ENCODE measurements around the gene TBXAS1.

TBXAS1 gene

DNA sequence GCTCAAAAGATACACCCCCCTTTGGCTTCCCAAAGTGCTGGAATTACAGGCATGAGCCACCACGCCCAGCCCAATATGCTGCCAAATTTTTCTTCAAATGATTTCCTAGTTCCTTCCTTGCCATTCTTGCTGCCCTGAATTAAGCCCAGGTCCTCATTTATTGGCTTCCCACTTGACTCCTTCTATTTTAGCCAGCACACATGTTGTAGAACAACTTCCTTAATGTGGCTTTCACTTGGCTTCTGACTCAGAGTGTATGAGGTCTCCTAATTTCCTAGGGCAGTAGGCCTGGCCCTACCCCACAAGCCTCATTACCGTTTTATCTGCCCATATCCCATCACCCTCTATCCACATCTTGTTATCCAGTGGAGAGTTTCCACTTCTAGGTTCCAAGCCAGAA lies 29.5 kb upstream of the TBXAS1 start:
- peaks cover 0 to 26% (median 15%) of the 10 kb centered on the region in 10 experiments; a peak in 14 of 20 replicates for H3K4me1 ChIP-seq
- no peak overlapping the region; a peak in 1 of 22 replicates for H3K27ac ChIP-seq
- peaks cover 0 to 22% (median 8%) of the 10 kb centered on the region in 11 experiments; a peak in 7 of 22 replicates for H3K36me3 ChIP-seq
- no peak overlapping the region for H3K4me3 ChIP-seq
- H3K9me3 ChIP-seq (replicated peaks in 1 of 11): peaks cover 25 to 29% (median 26%) of the 10 kb centered on the region in 11 experiments
- no peaks in the 10 kb centered on the region for H4K20me1 ChIP-seq
- peak overlapping the region in 8 of 11 experiments; percentile 17 to 73 (median 62); a peak in 15 of 22 replicates for H3K4me2 ChIP-seq
- H3K27me3 ChIP-seq: peaks cover 0 to 9% (median 0%) of the 10 kb centered on the region in 11 experiments; a peak in 1 of 22 replicates
- no peak overlapping the region for H3K9ac ChIP-seq
- no peak for TF ChIP-seq Cebpa-rat (IDR thresholded peaks at IDR 0.05)

GRCh38 chr7:139804571-139804970 lies 24.5 kb upstream of the TBXAS1 start:
- no peaks in the 10 kb centered on the region for H3K27me3 ChIP-seq
- H3K9ac ChIP-seq: no peak overlapping the region
- H3K36me3 ChIP-seq: peaks cover 0 to 23% (median 8%) of the 10 kb centered on the region in 11 experiments; a peak in 7 of 22 replicates
- no peak overlapping the region for H3K27ac ChIP-seq
- no peak overlapping the region for H3K4me3 ChIP-seq
- H4K20me1 ChIP-seq: no peaks in the 10 kb centered on the region
- H3K4me2 ChIP-seq: no peak overlapping the region
- H3K9me3 ChIP-seq (replicated peaks in 1 of 11): peaks cover 30 to 33% (median 33%) of the 10 kb centered on the region in 11 experiments
- H3K4me1 ChIP-seq: peaks cover under 1 to 11% (median 8%) of the 10 kb centered on the region in 10 experiments; a peak in 18 of 20 replicates
- no peak for TF ChIP-seq Cebpa-rat (IDR thresholded peaks at IDR 0.05)

DNA sequence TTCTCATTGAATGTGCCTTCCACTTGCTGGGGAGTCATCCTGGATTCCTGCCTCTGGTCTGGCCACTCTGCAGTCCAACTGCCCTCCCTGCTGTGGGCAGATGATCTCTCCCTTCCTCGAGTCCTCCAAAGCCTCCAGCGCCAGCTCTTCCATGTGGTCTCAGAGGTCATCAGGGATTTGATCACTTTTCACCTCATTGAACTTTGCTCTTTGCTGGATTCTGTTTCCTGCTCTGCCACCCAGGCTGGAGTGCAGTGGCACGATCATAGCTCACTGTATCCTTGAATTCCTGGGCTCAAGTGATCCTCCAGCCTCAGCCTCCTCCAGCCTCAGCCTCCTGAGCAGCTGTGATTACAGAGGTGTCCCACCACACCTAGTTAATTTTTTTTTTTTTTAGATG lies 22.1 kb upstream of the TBXAS1 start:
- H3K9me3 ChIP-seq (replicated peaks in 1 of 11): peaks cover 30 to 33% (median 33%) of the 10 kb centered on the region in 11 experiments

DNA sequence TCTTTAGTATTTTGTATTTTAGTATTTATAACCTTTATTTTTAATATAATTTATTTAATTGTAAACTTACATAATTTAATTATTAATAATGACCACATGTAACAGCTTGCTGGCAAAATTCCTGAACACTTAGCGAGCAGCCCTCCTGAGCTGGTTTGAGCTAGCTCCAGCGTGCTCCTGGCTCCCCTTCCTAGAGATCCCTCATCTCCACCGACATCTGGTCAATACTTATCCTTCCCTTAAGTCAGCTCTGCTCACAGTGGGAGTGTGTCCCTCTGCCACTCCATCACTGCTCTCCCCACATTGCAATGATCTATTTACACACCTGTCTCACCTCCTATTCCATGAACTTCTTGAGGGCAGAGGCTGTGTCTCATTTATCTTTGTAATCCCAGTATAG lies 20.6 kb upstream of the TBXAS1 start:
- H4K20me1 ChIP-seq: no peaks in the 10 kb centered on the region
- no peak overlapping the region for H3K4me3 ChIP-seq
- peaks cover 0 to 13% (median 7%) of the 10 kb centered on the region in 11 experiments; a peak in 7 of 22 replicates for H3K36me3 ChIP-seq
- H3K9ac ChIP-seq: no peak overlapping the region
- H3K4me2 ChIP-seq: no peak overlapping the region
- no peak for TF ChIP-seq Cebpa-rat (IDR thresholded peaks at IDR 0.05)
- peaks cover 27 to 42% (median 38%) of the 10 kb centered on the region in 10 experiments for H3K4me1 ChIP-seq
- H3K9me3 ChIP-seq (replicated peaks in 1 of 11): peaks cover 19 to 20% (median 19%) of the 10 kb centered on the region in 11 experiments
- peak overlapping the region in 1 of 11 experiments; percentile 10; a peak in 1 of 22 replicates for H3K27ac ChIP-seq
- no peaks in the 10 kb centered on the region for H3K27me3 ChIP-seq

More for the DNA sequence above, 22.1 kb upstream of the TBXAS1 start:
- Histone ChIP-seq H3K36me3 (peaks cover 0 to 23% (median 8%) of the 10 kb centered on the region in 11 experiments; a peak in 7 of 22 replicates), H3K27ac (0 out of 22 replicates have a peak overlapping the region, but pooled peaks of 1 of the 11 experiments have one; percentile 30), H3K4me3 (no peak overlapping the region), H3K9ac (no peak overlapping the region), H4K20me1 (no peaks in the 10 kb centered on the region), H3K4me2 (no peak overlapping the region), H3K27me3 (no peaks in the 10 kb centered on the region), H3K4me1 (peaks cover 23 to 28% (median 27%) of the 10 kb centered on the region in 10 experiments)
- TF ChIP-seq Cebpa-rat (IDR thresholded peaks at IDR 0.05): no peak

DNA sequence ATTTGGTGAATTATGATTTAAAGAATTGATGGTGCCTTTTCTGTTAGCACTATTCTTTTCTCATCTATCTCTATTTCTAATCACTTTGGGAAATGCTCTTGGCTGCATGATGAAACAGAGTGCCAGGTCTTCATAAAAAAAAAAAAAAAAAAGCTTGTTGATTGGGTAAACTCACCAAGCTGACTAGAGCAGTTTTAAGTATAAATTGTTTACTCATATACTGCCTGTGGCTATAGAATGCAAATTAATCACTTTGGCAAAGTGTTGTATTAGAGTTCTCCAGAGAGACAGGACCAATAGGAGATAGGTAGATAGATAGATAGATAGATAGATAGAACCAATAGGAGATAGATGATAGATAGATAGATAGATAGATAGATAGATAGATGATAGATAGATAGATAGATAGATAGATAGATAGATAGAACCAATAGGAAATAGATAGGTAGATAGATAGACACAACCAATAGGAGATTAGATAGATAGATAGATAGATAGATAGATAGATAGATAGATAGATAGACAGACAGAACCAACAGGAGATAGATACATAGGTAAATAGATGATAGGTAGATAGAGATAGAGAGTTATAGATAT lies 20.1 kb upstream of the TBXAS1 start:
- H4K20me1 ChIP-seq: no peaks in the 10 kb centered on the region
- peaks cover 0 to 8% (median 2%) of the 10 kb centered on the region in 11 experiments; a peak in 7 of 22 replicates for H3K36me3 ChIP-seq
- no peak for TF ChIP-seq Cebpa-rat (IDR thresholded peaks at IDR 0.05)
- no peak overlapping the region for H3K9ac ChIP-seq
- H3K4me1 ChIP-seq: peaks cover 27 to 47% (median 42%) of the 10 kb centered on the region in 10 experiments
- no peaks in the 10 kb centered on the region for H3K27me3 ChIP-seq
- peaks cover 13 to 15% (median 14%) of the 10 kb centered on the region in 11 experiments for H3K9me3 ChIP-seq (replicated peaks in 1 of 11)
- no peak overlapping the region for H3K4me3 ChIP-seq
- H3K27ac ChIP-seq: peak overlapping the region in 7 of 11 experiments; percentile 78 to 90 (median 85); a peak in 11 of 22 replicates
- H3K4me2 ChIP-seq: no peak overlapping the region

- peak in 3 of 11 experiments; percentile 40 to 56 (median 48); a peak in 3 of 22 replicates for TF ChIP-seq Cebpa-rat (IDR thresholded peaks at IDR 0.05)
- no peak overlapping the region for H3K4me3 ChIP-seq
- peak overlapping the region in 10 of 11 experiments; percentile 12 to 90 (median 81); a peak in 18 of 22 replicates for H3K27ac ChIP-seq
- H3K9ac ChIP-seq: peak overlapping the region in 9 of 11 experiments; percentile 23 to 76 (median 57); a peak in 17 of 22 replicates
- H3K4me1 ChIP-seq: peaks cover 27 to 50% (median 43%) of the 10 kb centered on the region in 10 experiments
- H3K9me3 ChIP-seq (replicated peaks in 1 of 11): peaks cover 4 to 19% (median 8%) of the 10 kb centered on the region in 11 experiments
- no peaks in the 10 kb centered on the region for H4K20me1 ChIP-seq
- peak overlapping the region; percentile 46 to 82 (median 68) for H3K4me2 ChIP-seq
- H3K27me3 ChIP-seq: no peaks in the 10 kb centered on the region
- H3K36me3 ChIP-seq: no peaks in the 10 kb centered on the region; a peak in 1 of 22 replicates
These were observed 18.0 kb upstream of the TBXAS1 start for GRCh38 chr7:139811066-139811465.

DNA sequence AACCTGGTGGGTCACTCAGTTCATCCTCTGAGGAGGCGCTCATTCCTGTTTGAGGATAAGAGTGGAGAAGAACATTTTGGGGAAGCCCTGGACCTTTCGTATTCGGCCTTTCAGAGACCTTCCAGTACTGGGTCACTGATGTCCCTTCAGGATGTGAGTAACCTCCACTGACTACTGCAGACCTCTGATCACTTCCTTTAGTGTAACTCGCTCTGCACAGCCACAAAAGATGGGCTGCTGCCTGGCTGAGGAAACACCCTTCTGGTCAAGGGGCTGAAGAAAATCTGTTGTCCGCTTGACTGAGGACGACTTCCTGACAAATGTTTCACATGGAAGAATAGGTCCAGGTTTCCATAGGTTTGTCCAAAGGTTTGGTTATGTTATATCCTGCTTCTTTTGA lies 15.9 kb upstream of the TBXAS1 start:
- H3K4me1 ChIP-seq: peaks cover 27 to 50% (median 43%) of the 10 kb centered on the region in 10 experiments
- H3K9me3 ChIP-seq (replicated peaks in 1 of 11): peaks cover 18 to 38% (median 27%) of the 10 kb centered on the region in 11 experiments
- no peaks in the 10 kb centered on the region for H3K27me3 ChIP-seq
- H3K27ac ChIP-seq: peak overlapping the region in 4 of 11 experiments; percentile 1 to 90 (median 11); a peak in 6 of 22 replicates
- H3K4me2 ChIP-seq: peak overlapping the region in 8 of 11 experiments; percentile 36 to 82 (median 56); a peak in 14 of 22 replicates
- H3K4me3 ChIP-seq: no peak overlapping the region
- H3K9ac ChIP-seq: no peak overlapping the region
- H3K36me3 ChIP-seq: no peaks in the 10 kb centered on the region
- TF ChIP-seq Cebpa-rat (IDR thresholded peaks at IDR 0.05): no peak
- no peaks in the 10 kb centered on the region for H4K20me1 ChIP-seq

- Histone ChIP-seq H3K4me1 (peaks cover 27 to 50% (median 43%) of the 10 kb centered on the region in 10 experiments), H3K4me2 (peak overlapping the region in 7 of 11 experiments; percentile 36 to 82 (median 49); a peak in 10 of 22 replicates), H3K9ac (no peak overlapping the region), H3K27ac (peak overlapping the region in 4 of 11 experiments; percentile 1 to 90 (median 9); a peak in 4 of 22 replicates), H4K20me1 (no peaks in the 10 kb centered on the region), H3K4me3 (no peak overlapping the region), H3K36me3 (no peaks in the 10 kb centered on the region), H3K9me3 (replicated peaks in 1 of 11) (peaks cover 18 to 40% (median 27%) of the 10 kb centered on the region in 11 experiments), H3K27me3 (no peaks in the 10 kb centered on the region)
- TF ChIP-seq Cebpa-rat (IDR thresholded peaks at IDR 0.05): no peak
These were observed 15.4 kb upstream of the TBXAS1 start for GRCh38 chr7:139813689-139814088.

DNA sequence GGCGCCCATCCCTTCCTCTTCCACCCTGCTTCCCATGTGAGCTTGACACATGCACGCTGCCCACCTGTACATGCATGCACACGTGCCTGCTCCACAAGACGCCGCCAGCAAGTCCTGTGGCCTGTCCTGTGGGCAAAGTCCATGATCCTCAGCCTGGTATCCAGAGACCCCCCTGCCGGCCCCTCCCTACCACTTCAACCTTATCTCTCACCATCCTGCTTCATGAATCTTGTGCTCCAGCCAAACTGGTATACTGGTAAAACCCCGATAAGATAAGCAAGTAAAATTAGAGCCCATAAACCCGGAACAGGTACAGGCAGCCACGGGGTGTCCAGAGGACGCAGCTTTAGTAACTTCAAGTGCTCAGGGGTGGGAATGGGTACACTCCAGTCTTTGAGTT lies 11.8 kb upstream of the TBXAS1 start:
- no peak overlapping the region for H3K4me2 ChIP-seq
- TF ChIP-seq Cebpa-rat (IDR thresholded peaks at IDR 0.05): no peak
- no peaks in the 10 kb centered on the region for H3K36me3 ChIP-seq
- H3K9ac ChIP-seq: no peak overlapping the region
- no peaks in the 10 kb centered on the region for H3K27me3 ChIP-seq
- no peak overlapping the region for H3K27ac ChIP-seq
- H3K4me3 ChIP-seq: no peak overlapping the region
- H3K4me1 ChIP-seq: peaks cover under 1 to 31% (median 18%) of the 10 kb centered on the region in 10 experiments; a peak in 16 of 20 replicates
- H3K9me3 ChIP-seq (replicated peaks in 1 of 11): peaks cover 18 to 43% (median 27%) of the 10 kb centered on the region in 11 experiments
- H4K20me1 ChIP-seq: no peaks in the 10 kb centered on the region

All from BLaER1 treated with 17β-estradiol and CSF1 and Interleukin-3, amounts not matched to agents 10 nM and 100 nM (cell line).